GM10266 (cell line): Measurements from ENCODE around the gene SLC35F3.
"Not testable (repeated sequence)": the region's sequence is repeated elsewhere in the genome, so short reads cannot be mapped to it uniquely, and the experiment has no call there.

Experiments
- DNase-seq: peaks from one replicate; pipeline ENCODE4 v3.0.0; 2012; ENCODE audit errors: extremely low spot score
- TF ChIP-seq, protein P1 (sequence below): IDR thresholded peaks from 2 replicates; pipeline ENCODE4 v1.5.1; 2012; ENCODE audit warnings: mild to moderate bottlenecking, low read depth; ENCODE audit not compliant: control insufficient read depth, insufficient read depth; ENCODE audit errors: missing control alignments

Gene SLC35F3

DNA sequence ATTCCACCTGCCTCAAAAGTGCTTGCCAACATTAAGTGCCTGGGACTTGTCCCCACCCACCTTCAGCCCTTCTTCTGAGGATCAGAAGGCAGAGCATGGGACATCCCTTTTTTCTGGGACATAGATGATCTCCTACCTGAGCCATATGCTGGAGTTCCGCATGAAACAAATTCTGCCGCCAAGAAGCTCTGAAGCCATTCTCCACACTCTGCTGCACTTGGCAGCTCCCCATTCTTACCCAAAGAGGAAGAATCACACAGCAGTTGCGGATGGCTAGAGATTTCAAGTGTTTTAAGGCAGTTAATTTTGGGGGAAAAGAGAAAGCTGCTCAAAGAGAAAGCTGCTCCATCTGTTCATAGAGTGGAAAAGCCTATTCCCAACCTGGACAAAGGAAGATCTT, 271.5 kb downstream of the SLC35F3 start:
- DNase-seq, result no peak
- TF ChIP-seq, protein P1, sequence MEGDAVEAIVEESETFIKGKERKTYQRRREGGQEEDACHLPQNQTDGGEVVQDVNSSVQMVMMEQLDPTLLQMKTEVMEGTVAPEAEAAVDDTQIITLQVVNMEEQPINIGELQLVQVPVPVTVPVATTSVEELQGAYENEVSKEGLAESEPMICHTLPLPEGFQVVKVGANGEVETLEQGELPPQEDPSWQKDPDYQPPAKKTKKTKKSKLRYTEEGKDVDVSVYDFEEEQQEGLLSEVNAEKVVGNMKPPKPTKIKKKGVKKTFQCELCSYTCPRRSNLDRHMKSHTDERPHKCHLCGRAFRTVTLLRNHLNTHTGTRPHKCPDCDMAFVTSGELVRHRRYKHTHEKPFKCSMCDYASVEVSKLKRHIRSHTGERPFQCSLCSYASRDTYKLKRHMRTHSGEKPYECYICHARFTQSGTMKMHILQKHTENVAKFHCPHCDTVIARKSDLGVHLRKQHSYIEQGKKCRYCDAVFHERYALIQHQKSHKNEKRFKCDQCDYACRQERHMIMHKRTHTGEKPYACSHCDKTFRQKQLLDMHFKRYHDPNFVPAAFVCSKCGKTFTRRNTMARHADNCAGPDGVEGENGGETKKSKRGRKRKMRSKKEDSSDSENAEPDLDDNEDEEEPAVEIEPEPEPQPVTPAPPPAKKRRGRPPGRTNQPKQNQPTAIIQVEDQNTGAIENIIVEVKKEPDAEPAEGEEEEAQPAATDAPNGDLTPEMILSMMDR, result no peak

DNA sequence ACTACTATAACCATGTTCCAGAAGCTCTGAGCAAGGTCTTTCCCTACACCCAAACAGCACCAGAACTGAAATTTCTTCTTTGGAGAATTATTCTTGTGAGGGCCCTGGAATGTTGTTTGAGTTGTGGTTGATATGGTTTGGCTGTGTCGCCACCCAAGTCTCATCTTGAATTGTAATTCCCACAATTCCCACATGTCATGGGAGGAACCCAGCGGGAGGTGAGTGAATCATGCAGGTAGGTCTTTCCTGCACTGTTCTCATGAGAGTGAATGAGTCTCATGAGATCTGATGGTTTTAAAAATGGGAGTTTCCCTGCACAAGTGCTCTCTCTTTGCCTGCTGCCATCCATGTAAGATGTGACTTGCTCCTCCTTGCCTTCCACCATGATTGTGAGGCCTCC, 272.4 kb downstream of the SLC35F3 start:
- DNase-seq, result not testable (repeated sequence)

DNA sequence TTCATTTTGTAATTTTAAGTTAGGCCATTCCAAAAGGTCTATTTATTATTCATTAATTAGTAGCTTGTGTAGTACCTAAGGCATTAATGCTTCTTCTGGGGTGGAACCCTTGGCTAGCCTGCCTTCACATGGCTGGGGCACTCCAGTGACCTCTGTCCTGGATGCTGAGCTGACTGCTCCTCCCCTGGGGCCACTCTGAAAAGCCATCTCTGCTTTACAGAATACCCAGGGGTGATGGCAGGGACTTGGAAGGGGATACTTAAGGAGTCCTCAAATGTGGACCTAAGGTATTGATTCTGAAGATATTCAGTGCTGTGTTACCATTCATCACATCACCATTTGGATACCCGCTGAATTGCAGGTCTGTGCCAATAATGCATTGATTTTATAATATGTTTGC, 281.0 kb downstream of the SLC35F3 start:
- no peak for DNase-seq
- TF ChIP-seq, protein P1, result no peak

DNA sequence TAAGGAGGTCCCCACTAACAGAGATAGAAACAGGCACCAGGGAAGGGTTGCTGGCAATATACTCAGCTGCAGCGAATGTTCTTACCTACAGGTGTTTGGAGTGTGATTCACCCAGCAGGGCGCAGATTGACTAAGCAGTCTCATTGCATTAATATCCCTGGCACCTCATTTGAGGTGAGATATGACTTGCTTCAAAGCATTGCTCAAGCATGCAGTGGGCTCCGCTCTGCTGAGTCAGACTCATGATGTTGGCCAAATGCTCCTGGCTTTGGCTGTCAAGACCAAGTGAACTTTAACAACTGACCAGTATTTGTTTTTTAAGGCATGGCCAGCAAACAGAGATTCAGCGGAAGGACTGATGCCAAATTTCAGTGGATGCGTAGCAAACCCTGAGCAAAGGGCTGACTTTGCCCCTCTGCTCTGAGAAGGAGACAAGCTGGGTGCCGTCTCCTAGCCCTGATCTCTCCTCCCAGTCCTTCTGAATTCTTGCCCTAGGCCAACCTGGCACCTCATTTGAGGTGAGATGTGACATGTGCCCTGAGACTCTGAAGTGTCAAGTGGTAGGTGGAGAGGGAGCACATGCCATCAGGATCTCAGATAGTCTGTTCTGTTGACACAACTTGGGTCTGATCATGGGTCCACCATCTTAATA, 281.7 kb downstream of the SLC35F3 start:
- TF ChIP-seq, protein P1, result no peak

DNA sequence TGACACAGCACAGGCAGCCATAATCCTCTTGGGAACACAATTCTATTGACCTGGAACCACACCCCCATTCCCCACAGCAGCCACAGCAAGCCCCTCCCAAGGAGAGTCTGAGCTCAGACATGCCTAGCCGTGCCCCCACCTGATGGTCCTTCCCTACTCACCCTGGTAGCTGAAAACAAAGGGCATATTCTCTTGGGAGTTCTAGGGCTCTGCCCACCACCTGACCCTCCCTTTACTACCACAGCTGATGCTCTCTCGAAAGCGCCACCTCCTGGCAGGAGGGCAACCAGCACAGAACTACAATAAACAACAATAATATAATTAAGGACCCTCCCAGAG, 283.9 kb downstream of the SLC35F3 start:
- TF ChIP-seq, protein P1, result no peak
- DNase-seq, result no peak

More for the DNA sequence above, 281.7 kb downstream of the SLC35F3 start:
- DNase-seq, result no peak

DNA sequence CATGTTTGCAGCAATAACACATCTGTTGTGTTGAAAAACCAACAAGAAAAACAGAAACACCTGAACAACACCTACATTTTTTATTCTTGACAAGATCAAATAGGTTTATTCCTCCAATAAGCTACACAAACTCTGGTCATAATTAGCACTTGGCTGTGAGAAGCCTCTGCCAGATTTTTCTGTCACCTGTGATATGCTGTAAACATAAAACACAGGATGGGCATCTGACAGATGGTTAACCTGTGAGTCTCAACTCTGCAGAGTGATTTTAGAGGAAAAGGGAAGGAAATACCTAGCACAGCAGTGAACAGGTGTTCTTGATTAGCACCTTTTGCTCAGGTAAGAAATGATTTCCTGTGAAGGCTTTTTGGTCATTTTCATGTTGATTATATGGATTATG, 293.4 kb downstream of the SLC35F3 start:
- no peak for DNase-seq

DNA sequence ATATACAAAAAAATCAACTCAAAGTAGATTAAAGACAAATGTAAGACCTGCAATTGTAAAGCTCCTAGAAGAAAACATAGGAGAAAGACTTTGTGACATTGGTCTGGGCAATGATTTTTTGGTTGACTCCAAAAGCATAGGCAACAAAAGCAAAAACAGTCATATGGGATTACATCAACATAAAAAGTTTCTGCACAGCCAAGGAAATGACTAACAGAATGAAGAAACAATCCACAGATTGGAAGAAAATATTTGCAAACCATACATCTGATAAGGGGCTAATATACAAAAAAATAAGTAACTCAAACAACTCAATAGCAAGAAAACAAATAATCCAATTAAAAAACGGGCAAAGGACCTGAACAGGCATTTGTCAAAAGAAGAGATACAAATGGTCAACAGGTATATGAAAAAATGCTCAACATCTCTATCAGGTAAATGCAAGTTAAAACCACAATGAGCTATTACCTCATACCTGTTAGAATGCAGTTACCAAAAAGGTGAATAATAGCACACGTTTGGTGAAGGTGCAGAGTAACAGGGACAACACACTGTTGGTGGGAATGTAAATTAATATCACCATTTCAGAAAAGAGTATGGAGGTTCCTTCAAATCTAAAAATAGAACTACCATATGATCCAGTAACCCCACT, 295.1 kb downstream of the SLC35F3 start:
- TF ChIP-seq, protein P1, result no peak
- no peak for DNase-seq

More for the DNA sequence above, 293.4 kb downstream of the SLC35F3 start:
- TF ChIP-seq, protein P1, result no peak
